ENCODE results near the gene ENTHD1. TPM values are rescaled to one million over a fixed set of nuclear protein-coding genes. Genes with fewer than 3 reads are reported as not detected.

ENTHD1 gene
- total and polyA plus RNA-seq, 9 of the 15 experiments (the other 6 are each of a cell fraction or from before 2014, with no cell fraction given): 0.13 to 0.98 (median 0.35) TPM

DNA sequence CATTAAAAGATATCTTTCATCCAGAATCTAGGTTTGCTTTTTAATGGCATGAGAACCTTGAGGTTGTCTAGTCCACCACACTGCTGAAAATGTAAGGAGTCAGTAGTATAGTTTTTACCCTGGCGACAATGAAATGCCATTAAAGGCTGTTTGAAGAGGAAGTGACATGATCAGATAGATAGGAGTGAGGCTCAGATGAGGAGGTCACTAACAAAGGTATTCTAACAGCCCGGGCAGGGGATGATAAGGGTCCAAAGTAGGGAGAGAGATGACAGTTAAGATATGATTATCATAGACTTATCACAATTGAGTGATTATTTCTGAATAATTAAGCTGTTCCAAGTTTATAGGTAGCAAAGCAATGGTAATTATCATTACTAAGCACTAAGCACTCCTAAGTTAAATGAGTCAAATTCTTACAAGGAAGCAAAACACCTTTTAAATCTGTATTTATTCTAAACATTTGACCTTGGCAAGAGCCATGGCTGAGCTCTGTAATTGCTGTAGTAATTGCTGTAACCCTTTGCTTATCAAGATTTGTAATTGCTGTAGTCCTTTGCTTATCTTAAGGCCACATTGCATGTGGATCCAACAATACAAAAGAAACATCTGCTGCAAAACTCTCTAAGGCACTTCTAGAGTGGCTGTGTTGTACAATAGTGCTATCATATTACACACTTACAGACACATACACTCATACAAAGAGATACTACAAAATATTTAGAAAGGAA, 92.6 kb downstream of the ENTHD1 start:
- peak; percentile 65 for FAIRE-seq
- ChIA-PET CTCF (ENCODE audit: low intra/inter-chr PET ratio) (interaction anchor here (0.5 kb wide), 1 partner anchor 1368 kb away, joined by 3 read pairs; no protein-coding TSS in a partner anchor), POLR2A (interaction anchor here (0.5 kb wide), 1 partner anchor 188 kb away, joined by 3 read pairs; no protein-coding TSS in a partner anchor)
- intact Hi-C loops (cut with micrococcal nuclease): no loop called here
- Histone ChIP-seq H3K27me3 (ENCODE audit: control insufficient read depth in 2 of 2, insufficient read depth in 2 of 2, low read length in 2 of 2) (no peaks in the 10 kb centered on the region), H3K9me3 (replicated peaks; ENCODE audit: control insufficient read depth, insufficient read depth, low read depth, low read length) (peaks cover 11% of the 10 kb centered on the region), H3K4me1 (replicated peaks in 1 of 2; ENCODE audit: control insufficient read depth in 2 of 2, insufficient read depth in 2 of 2, low read length in 2 of 2) (peaks cover 0 to 12% of the 10 kb centered on the region in 2 experiments; a peak in 2 of 5 replicates), H3K9me1 (ENCODE audit: control insufficient read depth, insufficient read depth, low read length) (no peaks in the 10 kb centered on the region), H4K20me1 (replicated peaks; ENCODE audit: control insufficient read depth, insufficient read depth, low read length) (no peaks in the 10 kb centered on the region), H3K27ac (ENCODE audit: extremely low read depth, low read depth, low read length) (no peak overlapping the region), H3K4me2 (ENCODE audit: insufficient read depth, low read length) (no peak overlapping the region), H3K79me2 (ENCODE audit: control insufficient read depth, insufficient read depth, low read length) (no peaks in the 10 kb centered on the region), H3K36me3 (ENCODE audit: control insufficient read depth, insufficient read depth, low read length) (no peaks in the 10 kb centered on the region), H3K4me3 (no peak overlapping the region), H3K9ac (ENCODE audit: insufficient read depth in 1 of 2, low read depth in 2 of 2, low read length in 2 of 2) (no peak overlapping the region), H2AFZ (ENCODE audit: low read depth, low read length) (peak overlapping the region; percentile 7; the same call in 1 of the 2 replicates)
- ATAC-seq: peak; percentile 43; the same call in 1 of the 3 replicates
- peak; percentile 17 to 43 (median 28) for DNase-seq (ENCODE audit: extremely low read depth in 1 of 4, low spot score in 3 of 4)
- in situ Hi-C loops (cut with MboI): no loop called here
- WGBS (ENCODE audit: insufficient coverage, low coverage, missing lambda C conversion rate): 0% methylated on average over 2 of the region's 2 CpGs
- BruUV-seq (replicated peaks): no TSS peak
- TF ChIP-seq NRF1 (conservative IDR thresholded peaks at IDR 0.05 in 1 of 2, IDR thresholded peaks at IDR 0.05 in 1 of 2) (no peak), ZNF23 (CRISPR knock-in tag; IDR thresholded peaks at IDR 0.05) (no peak), HES1 (IDR thresholded peaks at IDR 0.05; ENCODE audit: low read depth) (peak; percentile 46; the same call in 1 of the 2 replicates), TAL1 (IDR thresholded peaks at IDR 0.05) (peak; percentile 76), MTA2 (IDR thresholded peaks at IDR 0.05; ENCODE audit: low read depth) (peak; percentile 53; the same call in 1 of the 2 replicates), HNRNPUL1 (IDR thresholded peaks at IDR 0.05; ENCODE audit: low read length) (no peak), FOS (IDR thresholded peaks at IDR 0.05; ENCODE audit: extremely low read depth, insufficient read length) (no peak), CBFA2T2 (conservative IDR thresholded peaks at IDR 0.05) (peak; percentile 69), ZNF124 (CRISPR knock-in tag; IDR thresholded peaks at IDR 0.05) (no peak), SMARCA4 (IDR thresholded peaks at IDR 0.05) (peak; percentile 64), HNRNPH1 (optimal IDR thresholded peaks at IDR 0.05; ENCODE audit: low read depth, low read length) (no peak), SMAD3 (CRISPR knock-in tag; conservative IDR thresholded peaks at IDR 0.05) (no peak), SOX6 (IDR thresholded peaks at IDR 0.05) (peak; percentile 97), NR2C2 (CRISPR knock-in tag; IDR thresholded peaks at IDR 0.05) (no peak), NR2C2 (tag; IDR thresholded peaks at IDR 0.05) (peak; percentile 27; the same call in 1 of the 2 replicates), SPI1 (IDR thresholded peaks at IDR 0.05; ENCODE audit: borderline replicate concordance, low read depth, low read length) (peak; percentile 48; the same call in 1 of the 2 replicates), CCAR2 (IDR thresholded peaks at IDR 0.05; ENCODE audit: low read depth, low read length) (no peak)
- TF ChIP-seq, protein P1, sequence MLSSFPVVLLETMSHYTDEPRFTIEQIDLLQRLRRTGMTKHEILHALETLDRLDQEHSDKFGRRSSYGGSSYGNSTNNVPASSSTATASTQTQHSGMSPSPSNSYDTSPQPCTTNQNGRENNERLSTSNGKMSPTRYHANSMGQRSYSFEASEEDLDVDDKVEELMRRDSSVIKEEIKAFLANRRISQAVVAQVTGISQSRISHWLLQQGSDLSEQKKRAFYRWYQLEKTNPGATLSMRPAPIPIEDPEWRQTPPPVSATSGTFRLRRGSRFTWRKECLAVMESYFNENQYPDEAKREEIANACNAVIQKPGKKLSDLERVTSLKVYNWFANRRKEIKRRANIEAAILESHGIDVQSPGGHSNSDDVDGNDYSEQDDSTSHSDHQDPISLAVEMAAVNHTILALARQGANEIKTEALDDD (IDR thresholded peaks at IDR 0.05): peak; percentile 36; the same call in 1 of the 2 replicates
- TF ChIP-seq, protein P2, sequence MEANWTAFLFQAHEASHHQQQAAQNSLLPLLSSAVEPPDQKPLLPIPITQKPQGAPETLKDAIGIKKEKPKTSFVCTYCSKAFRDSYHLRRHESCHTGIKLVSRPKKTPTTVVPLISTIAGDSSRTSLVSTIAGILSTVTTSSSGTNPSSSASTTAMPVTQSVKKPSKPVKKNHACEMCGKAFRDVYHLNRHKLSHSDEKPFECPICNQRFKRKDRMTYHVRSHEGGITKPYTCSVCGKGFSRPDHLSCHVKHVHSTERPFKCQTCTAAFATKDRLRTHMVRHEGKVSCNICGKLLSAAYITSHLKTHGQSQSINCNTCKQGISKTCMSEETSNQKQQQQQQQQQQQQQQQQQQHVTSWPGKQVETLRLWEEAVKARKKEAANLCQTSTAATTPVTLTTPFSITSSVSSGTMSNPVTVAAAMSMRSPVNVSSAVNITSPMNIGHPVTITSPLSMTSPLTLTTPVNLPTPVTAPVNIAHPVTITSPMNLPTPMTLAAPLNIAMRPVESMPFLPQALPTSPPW (CRISPR knock-in tag; IDR thresholded peaks at IDR 0.05): peak; percentile 18; the same call in 1 of the 2 replicates

Data from K562 (cell line).